SK-N-SH (cell line): Measurements from ENCODE around the gene ADAMTS16. TPM values are rescaled to one million over a fixed set of nuclear protein-coding genes. Genes with fewer than 3 reads are reported as not detected.

ENCODE experiments used
- CTCF ChIA-PET: fragments of 300-600, 350-600 bp; formaldehyde crosslinking; extraction: SDS; loops from one replicate; lab custom pipeline; 2021; lab: Yijun Ruan, JAX
- POLR2A ChIA-PET: fragments of 350-600 bp; sonication (Branson Sonifier 250); formaldehyde crosslinking; extraction: SDS; loops from one replicate; lab custom pipeline; 2020; ENCODE audit warnings: antibody characterized with exemption, inconsistent platforms; lab: Yijun Ruan, JAX
- DNase-seq: peaks from one replicate; pipeline ENCODE4 v3.0.0; 2012
- H2AFZ ChIP-seq: fragments of 200-600 bp; sonication (generic); 2 replicates; pipeline ENCODE4 v1.8.1; 2016; ENCODE audit warnings: antibody characterized with exemption, mild to moderate bottlenecking, low read depth
- H3F3A ChIP-seq: fragments of 200-600 bp; sonication (generic); replicated peaks from 2 replicates; pipeline ENCODE3; 2016; ENCODE audit warnings: antibody characterized with exemption, mild to moderate bottlenecking; ENCODE audit not compliant: insufficient read depth
- H3K27ac ChIP-seq, 2 experiments: fragments of 200-500 bp in 1 of 2; fragments of 200-600 bp in 1 of 2; sonication (Bioruptor generic) in 1 of 2; sonication (generic), shearing (Covaris generic) in 1 of 2; 2 replicates each; pipeline versions ENCODE4 v1.5.1 to v1.6.1; 2014 to 2016; ENCODE audit warnings: low read depth in 2 of 2, inconsistent platforms in 1 of 2, low read length in 1 of 2, mild to moderate bottlenecking in 1 of 2, mixed read lengths in 1 of 2
- H3K27me3 ChIP-seq: fragments of 200-600 bp; sonication (generic), shearing (Covaris generic); 2 replicates; pipeline ENCODE4 v1.6.1; 2016; ENCODE audit warnings: mixed run types; ENCODE audit not compliant: insufficient read depth
- H3K36me3 ChIP-seq, 2 experiments: fragments of 200-500 bp in 1 of 2; fragments of 200-600 bp in 1 of 2; sonication (Bioruptor generic) in 1 of 2; sonication (generic) in 1 of 2; replicated peaks in 1 of 2; 2 replicates each; pipeline versions ENCODE3 to v1.5.1; 2014 to 2016; ENCODE audit warnings: low read length in 1 of 2, mild to moderate bottlenecking in 1 of 2; ENCODE audit not compliant: insufficient read depth in 2 of 2, control insufficient read depth in 1 of 2
- H3K4me1 ChIP-seq, 2 experiments: fragments of 200-500 bp in 1 of 2; fragments of 200-600 bp in 1 of 2; sonication (Bioruptor generic) in 1 of 2; sonication (generic), shearing (Covaris generic) in 1 of 2; 2 replicates each; pipeline versions ENCODE4 v1.5.1 to v1.6.1; 2014 to 2016; ENCODE audit warnings: low read depth in 1 of 2, low read length in 1 of 2, mixed run types in 1 of 2; ENCODE audit not compliant: insufficient read depth in 2 of 2, control insufficient read depth in 1 of 2
- H3K4me2 ChIP-seq: fragments of 200-600 bp; sonication (generic), shearing (Covaris generic); 2 replicates; pipeline ENCODE4 v1.6.1; 2017; ENCODE audit warnings: mixed run types
- H3K4me3 ChIP-seq, 2 experiments: fragments of 200-500 bp in 1 of 2; fragments of 200-600 bp in 1 of 2; sonication (Bioruptor generic) in 1 of 2; sonication (generic), shearing (Covaris generic) in 1 of 2; 2 replicates each; pipeline versions ENCODE4 v1.5.1 to v1.8.1; 2014 to 2016; ENCODE audit warnings: low read depth in 2 of 2, inconsistent platforms in 1 of 2, low read length in 1 of 2, mild to moderate bottlenecking in 1 of 2, mixed read lengths in 1 of 2, moderate library complexity in 1 of 2
- H3K79me2 ChIP-seq: fragments of 200-600 bp; sonication (generic); 2 replicates; pipeline ENCODE4 v1.8.1; 2017; ENCODE audit warnings: mild to moderate bottlenecking; ENCODE audit not compliant: insufficient read depth
- H3K9ac ChIP-seq: fragments of 200-600 bp; sonication (generic); 2 replicates; pipeline ENCODE4 v1.6.1; 2017; ENCODE audit warnings: mixed run types
- H3K9me2 ChIP-seq: fragments of 200-600 bp; sonication (generic); 2 replicates; pipeline ENCODE4 v1.6.1; 2017; ENCODE audit warnings: mixed run types
- H3K9me3 ChIP-seq: fragments of 200-600 bp; sonication (generic); 2 replicates; pipeline ENCODE4 v1.6.1; 2017; ENCODE audit warnings: mixed run types, mild to moderate bottlenecking, moderate library complexity
- H4K20me1 ChIP-seq: fragments of 200-600 bp; sonication (generic); 2 replicates; pipeline ENCODE4 v1.6.1; 2017; ENCODE audit warnings: mild to moderate bottlenecking, mixed run types; ENCODE audit not compliant: insufficient read depth
- ELF1 ChIP-seq: IDR thresholded peaks from 2 replicates; pipeline ENCODE4 v1.4.0; 2012
- EZH2phosphoT487 ChIP-seq: fragments of 200-600 bp; sonication (generic); IDR thresholded peaks from 2 replicates; pipeline ENCODE4 v1.6.1; 2017; ENCODE audit warnings: low read depth, mixed run types, mild to moderate bottlenecking, antibody characterized with exemption, moderate library complexity, borderline replicate concordance
- FOSL2 ChIP-seq: IDR thresholded peaks from 2 replicates; pipeline ENCODE4 v1.4.0; 2012; ENCODE audit warnings: low read depth, mild to moderate bottlenecking, moderate library complexity, borderline replicate concordance
- GABPA ChIP-seq: IDR thresholded peaks from 2 replicates; pipeline ENCODE4 v1.4.0; 2012; ENCODE audit warnings: low read depth, mild to moderate bottlenecking
- IRF3 ChIP-seq: fragments of 150-350 bp; IDR thresholded peaks from 2 replicates; pipeline ENCODE4 v1.6.1; 2016; ENCODE audit warnings: mild to moderate bottlenecking, low read depth, low read length
- MEF2A ChIP-seq: IDR thresholded peaks from 2 replicates; pipeline ENCODE4 v1.4.0; 2012; ENCODE audit warnings: low read depth, borderline replicate concordance
- NFIC ChIP-seq: IDR thresholded peaks from 2 replicates; pipeline ENCODE4 v1.4.0; 2012; ENCODE audit warnings: borderline replicate concordance
- NRF1 ChIP-seq: IDR thresholded peaks from 2 replicates; pipeline ENCODE4 v1.6.1; 2012; ENCODE audit warnings: low read depth, mild to moderate bottlenecking, low read length
- RAD21 ChIP-seq: IDR thresholded peaks from 2 replicates; pipeline ENCODE4 v1.6.1; 2012; ENCODE audit warnings: mild to moderate bottlenecking, low read length
- RCOR1 ChIP-seq: fragments of 150-350 bp; IDR thresholded peaks from 2 replicates; pipeline ENCODE4 v1.6.1; 2017; ENCODE audit warnings: antibody characterized with exemption, low read length
- RFX5 ChIP-seq: IDR thresholded peaks from 2 replicates; pipeline ENCODE4 v1.6.1; 2012; ENCODE audit warnings: mild to moderate bottlenecking, improper control_type of control experiment, low read length
- RXRA ChIP-seq: IDR thresholded peaks from 2 replicates; pipeline ENCODE4 v1.4.0; 2012; ENCODE audit warnings: low read depth, mild to moderate bottlenecking, borderline replicate concordance
- SMC3 ChIP-seq: IDR thresholded peaks from 2 replicates; pipeline ENCODE4 v1.6.1; 2012; ENCODE audit warnings: low read depth, low read length, improper control_type of control experiment
- TEAD4 ChIP-seq: IDR thresholded peaks from 2 replicates; pipeline ENCODE4 v1.4.0; 2012; ENCODE audit warnings: mild to moderate bottlenecking, borderline replicate concordance; ENCODE audit not compliant: insufficient read depth
- USF1 ChIP-seq: IDR thresholded peaks from 2 replicates; pipeline ENCODE4 v1.4.0; 2012; ENCODE audit warnings: low read depth, borderline replicate concordance
- YY1 ChIP-seq: IDR thresholded peaks from 2 replicates; pipeline ENCODE4 v1.4.0; 2012; ENCODE audit warnings: low read depth, mild to moderate bottlenecking
- WGBS: methylation state at CpG from one replicate; pipeline ENCODE4 v1.1.6; 2017; ENCODE audit warnings: low lambda C conversion rate; 5-methylcytosine and 5-hydroxymethylcytosine counted together
- polyA plus RNA-seq, 3 experiments: library from polyadenylated mRNA; depleted of rRNA; stranded (reverse); fragments of >200 nt; gene quantifications; 2 replicates each; pipeline ENCODE4 v1.2.3, GENCODE V29; 2012
- TF ChIP-seq, protein P1 (sequence below): fragments of 200-600 bp; sonication (generic); IDR thresholded peaks from 2 replicates; pipeline ENCODE4 v1.6.1; 2017; ENCODE audit warnings: antibody characterized with exemption, mild to moderate bottlenecking, moderate library complexity

ADAMTS16 gene
- polyA plus RNA-seq, 1 of the 3 experiments (the other 2 are of a cell fraction), result not detected

GRCh38 chr5:5105531-5105930 is 34.6 kb upstream of the ADAMTS16 start:
- Histone ChIP-seq H2AFZ (no peak overlapping the region), H4K20me1 (no peaks in the 10 kb centered on the region), H3K36me3 (no peaks in the 10 kb centered on the region), H3K27ac (no peak overlapping the region), H3K4me1 (no peaks in the 10 kb centered on the region), H3K9ac (no peak overlapping the region), H3K9me2 (no peaks in the 10 kb centered on the region)
- 0% methylated on average over 1 of the region's 1 CpG for WGBS
- POLR2A ChIA-PET, result no interaction called here
- CTCF ChIA-PET, result interaction anchor here (1.2 kb wide), 1 partner anchor 226 kb away, joined by 4 read pairs; no protein-coding TSS in a partner anchor
- no peak for DNase-seq
- no peak for TF ChIP-seq EZH2phosphoT487
- no peak for TF ChIP-seq NRF1
- TF ChIP-seq GABPA, result no peak
- TF ChIP-seq RCOR1, result no peak
- TF ChIP-seq RFX5, result no peak
- TF ChIP-seq FOSL2, result no peak
- no peak for TF ChIP-seq NFIC
- no peak for TF ChIP-seq USF1
- TF ChIP-seq YY1, result no peak
- no peak for TF ChIP-seq SMC3
- TF ChIP-seq MEF2A, result no peak
- TF ChIP-seq, all 33 proteins: peak for 0
- Histone ChIP-seq H3K79me2 (no peaks in the 10 kb centered on the region), H3K4me2 (no peak overlapping the region), H3K27me3 (no peaks in the 10 kb centered on the region), H3K9me3 (no peaks in the 10 kb centered on the region; the same call in 1 of the 2 replicates), H3K4me3 (no peak overlapping the region), H3F3A (no peaks in the 10 kb centered on the region)

DNA sequence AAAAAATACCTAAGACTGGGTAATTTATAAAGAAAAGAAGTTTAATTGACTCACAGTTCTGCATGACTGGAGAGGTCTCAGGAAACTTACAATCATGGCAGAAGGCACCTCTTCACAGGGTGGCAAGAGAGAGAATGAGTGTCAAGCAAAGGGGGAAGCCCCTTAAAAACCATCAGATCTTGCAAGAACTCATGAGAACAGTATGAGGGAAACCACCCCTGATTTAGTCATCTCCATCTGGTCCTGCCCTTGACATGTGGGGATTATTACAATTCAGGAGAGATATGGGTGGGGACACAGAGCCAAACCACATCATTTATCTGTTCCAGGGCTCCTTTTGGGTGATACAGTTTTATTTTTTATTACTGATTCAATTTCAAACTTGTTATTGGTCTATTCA is 23.2 kb upstream of the ADAMTS16 start:
- Histone ChIP-seq H3K9me3 (no peaks in the 10 kb centered on the region), H3K9me2 (no peaks in the 10 kb centered on the region), H3K9ac (no peak overlapping the region), H2AFZ (no peak overlapping the region), H3K36me3 (no peaks in the 10 kb centered on the region), H4K20me1 (no peaks in the 10 kb centered on the region), H3K4me3 (no peak overlapping the region), H3K79me2 (no peaks in the 10 kb centered on the region), H3K27ac (no peak overlapping the region), H3K4me1 (no peaks in the 10 kb centered on the region; a peak in 1 of 4 replicates), H3K27me3 (no peaks in the 10 kb centered on the region), H3F3A (no peaks in the 10 kb centered on the region), H3K4me2 (no peak overlapping the region)
- CTCF ChIA-PET, result no interaction called here
- POLR2A ChIA-PET, result no interaction called here
- no peak for TF ChIP-seq SMC3
- no peak for TF ChIP-seq ELF1
- no peak for TF ChIP-seq RAD21
- TF ChIP-seq RXRA, result no peak
- no peak for TF ChIP-seq EZH2phosphoT487
- TF ChIP-seq, protein P1, sequence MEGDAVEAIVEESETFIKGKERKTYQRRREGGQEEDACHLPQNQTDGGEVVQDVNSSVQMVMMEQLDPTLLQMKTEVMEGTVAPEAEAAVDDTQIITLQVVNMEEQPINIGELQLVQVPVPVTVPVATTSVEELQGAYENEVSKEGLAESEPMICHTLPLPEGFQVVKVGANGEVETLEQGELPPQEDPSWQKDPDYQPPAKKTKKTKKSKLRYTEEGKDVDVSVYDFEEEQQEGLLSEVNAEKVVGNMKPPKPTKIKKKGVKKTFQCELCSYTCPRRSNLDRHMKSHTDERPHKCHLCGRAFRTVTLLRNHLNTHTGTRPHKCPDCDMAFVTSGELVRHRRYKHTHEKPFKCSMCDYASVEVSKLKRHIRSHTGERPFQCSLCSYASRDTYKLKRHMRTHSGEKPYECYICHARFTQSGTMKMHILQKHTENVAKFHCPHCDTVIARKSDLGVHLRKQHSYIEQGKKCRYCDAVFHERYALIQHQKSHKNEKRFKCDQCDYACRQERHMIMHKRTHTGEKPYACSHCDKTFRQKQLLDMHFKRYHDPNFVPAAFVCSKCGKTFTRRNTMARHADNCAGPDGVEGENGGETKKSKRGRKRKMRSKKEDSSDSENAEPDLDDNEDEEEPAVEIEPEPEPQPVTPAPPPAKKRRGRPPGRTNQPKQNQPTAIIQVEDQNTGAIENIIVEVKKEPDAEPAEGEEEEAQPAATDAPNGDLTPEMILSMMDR, result no peak
- no peak for TF ChIP-seq IRF3
- no peak for TF ChIP-seq TEAD4
- no peak for DNase-seq
